GM19467 (cell line): ENCODE results near the gene MRPS31.
A peak's percentile ranks its signal among the peaks of the same experiment; 100 is the strongest.
"Not testable (repeated sequence)": the region's sequence is repeated elsewhere in the genome, so short reads cannot be mapped to it uniquely, and the experiment has no call there.

Source experiments
- ATAC-seq: cut with Tn5 transposase; IDR thresholded peaks from one replicate; pipeline ENCODE4 v1.9.1; 2021; ENCODE audit warnings: mild to moderate bottlenecking, moderate library complexity; ENCODE audit not compliant: unreplicated experiment

MRPS31 gene

DNA sequence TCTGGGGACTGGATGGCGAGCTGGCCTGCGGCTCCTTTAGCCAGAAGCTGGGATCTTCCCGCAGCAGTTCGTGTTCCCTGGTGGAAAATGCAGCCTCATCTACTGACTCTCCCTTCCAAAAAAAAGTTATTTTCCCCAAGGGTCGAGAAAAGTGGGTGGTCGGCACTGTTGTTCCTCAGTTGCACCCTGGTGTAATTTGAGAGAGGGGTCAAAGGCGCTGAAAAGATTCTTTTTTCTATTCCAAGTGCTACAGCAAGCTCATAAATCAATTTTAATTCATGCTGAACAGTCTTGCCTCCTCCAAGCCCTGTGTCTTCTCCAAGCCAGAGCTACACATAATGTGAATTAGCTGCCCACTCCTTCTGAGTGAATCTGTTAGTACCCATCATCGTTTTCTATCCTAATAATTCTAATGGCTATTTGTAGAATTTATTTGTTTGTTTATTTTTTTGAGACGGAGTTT lies 19.2 kb upstream of the MRPS31 start:
- no peak for ATAC-seq

DNA sequence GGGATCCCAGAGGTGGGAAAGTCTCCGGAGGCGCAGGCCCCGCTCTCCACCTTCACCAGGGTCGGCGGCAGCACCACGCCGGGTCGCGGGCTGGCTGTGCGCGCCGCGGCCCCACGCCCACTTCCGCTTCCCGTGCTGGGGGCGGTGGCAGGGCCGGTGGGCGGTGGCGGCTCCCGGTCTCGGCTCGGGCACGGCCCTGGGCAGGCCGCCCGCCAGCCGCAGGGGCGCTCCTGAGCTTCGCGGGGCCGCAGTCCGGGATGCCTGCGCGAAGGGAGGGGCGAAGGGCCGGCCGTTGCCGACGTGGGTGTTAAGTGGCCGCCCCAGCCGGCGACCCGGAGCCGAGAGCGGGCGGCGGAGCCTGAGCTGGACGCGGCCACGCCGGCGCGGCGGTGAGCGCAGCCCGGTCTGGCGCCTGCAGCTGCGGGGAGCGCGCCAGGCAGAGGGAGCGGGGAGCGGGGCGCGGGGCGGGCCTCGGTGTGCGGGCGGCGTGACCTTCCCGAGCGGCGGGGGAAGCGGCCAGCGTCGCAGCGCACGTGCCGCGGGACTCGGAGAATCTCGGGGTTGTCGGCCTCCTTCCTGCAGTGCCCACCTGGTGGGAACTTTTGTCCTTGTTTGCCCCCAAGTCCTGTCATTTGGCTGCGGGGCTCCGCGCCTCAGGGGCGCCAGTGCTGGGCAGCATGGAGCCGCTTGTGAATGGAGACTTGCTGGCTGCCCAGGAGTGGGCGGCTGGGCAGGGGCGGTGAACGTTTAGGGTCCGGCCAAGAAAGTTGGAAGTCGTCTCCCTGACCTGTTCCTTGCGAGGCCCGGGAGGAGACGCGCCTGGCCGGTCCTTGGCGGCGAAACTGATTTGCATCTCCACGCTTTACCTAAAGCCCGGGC lies 18.5 kb upstream of the MRPS31 start, which contains the start of gene SLC25A15:
TSS of gene SLC25A15 (plus strand) at position 337 of the 879 bp plus-strand sequence. CDS start 3,616 bp downstream, outside the sequence.
- ATAC-seq, result peak; percentile 82

DNA sequence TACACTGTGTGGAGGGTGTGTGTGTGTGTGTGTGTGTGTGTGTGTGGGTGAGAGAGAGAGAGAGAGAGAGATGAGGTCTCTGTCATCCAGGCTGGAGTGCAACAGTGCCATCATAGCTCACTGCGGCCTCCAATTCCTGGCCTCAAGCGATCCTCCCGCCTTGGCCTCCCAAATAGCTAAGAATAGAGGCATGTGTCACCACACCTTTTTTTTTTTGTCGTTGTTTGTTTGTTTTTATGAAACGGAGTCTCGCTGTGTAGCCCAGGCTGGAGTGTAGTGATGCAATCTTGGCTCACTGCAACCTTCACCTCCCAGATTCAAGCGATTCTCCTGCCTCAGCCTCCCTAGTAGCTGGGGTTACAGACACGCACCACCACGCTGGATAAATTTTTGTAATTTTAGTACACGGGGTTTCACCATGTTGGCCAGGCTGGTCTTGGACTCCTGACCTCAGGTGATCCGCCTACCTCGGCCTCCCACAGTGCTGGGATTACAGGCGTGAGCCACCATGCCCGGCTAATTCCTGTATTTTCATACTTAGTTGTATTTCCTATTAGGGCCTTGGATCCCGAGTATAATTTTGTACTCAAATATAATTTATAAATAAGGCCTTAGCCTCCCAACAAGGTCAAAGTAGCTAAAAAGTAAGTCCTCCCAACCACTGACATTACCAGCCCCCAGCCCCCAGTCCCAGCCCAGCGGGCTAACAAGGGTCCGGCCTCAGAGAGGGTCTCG lies 17.7 kb upstream of the MRPS31 start:
- ATAC-seq, result not testable (repeated sequence)

DNA sequence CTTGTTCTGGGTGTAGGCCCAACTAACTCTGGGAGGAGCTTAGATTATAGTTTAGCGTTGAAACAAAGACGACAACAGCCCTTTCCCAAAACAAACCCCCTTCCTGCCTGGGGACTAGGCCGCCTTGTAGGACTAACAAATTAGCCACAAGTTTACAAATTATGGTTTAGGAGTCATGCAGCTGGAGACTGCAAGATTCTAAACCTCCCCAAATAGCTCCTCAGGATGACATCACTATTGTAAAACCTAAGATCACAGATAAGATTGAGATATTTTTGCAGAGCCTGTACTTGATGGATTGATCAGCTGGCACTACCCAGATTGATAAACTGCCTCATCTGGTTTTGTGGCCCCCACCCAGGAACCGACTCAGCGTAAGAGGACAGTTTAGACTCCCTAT lies 16.1 kb upstream of the MRPS31 start:
- no peak for ATAC-seq

DNA sequence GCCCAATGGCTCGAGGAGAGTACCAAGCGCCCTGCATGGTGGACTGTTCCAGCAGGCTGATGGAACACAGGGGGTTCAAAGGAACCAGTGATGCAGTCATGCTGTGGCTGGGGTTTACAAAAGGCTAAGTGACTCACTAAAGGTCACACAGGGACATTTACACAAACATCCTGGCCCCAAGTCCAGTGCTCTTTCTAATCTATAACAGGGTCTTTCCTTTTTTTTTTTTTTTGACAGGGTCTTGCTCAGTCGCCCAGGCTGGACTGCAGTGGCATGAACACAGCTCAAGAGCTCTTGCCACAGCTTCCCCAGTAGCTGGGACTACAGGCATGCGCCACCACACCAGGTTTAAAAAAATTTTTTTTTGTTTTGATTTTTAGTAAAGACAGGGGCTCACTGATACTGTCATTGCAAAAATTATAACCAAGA lies 15.6 kb upstream of the MRPS31 start:
- no peak for ATAC-seq

DNA sequence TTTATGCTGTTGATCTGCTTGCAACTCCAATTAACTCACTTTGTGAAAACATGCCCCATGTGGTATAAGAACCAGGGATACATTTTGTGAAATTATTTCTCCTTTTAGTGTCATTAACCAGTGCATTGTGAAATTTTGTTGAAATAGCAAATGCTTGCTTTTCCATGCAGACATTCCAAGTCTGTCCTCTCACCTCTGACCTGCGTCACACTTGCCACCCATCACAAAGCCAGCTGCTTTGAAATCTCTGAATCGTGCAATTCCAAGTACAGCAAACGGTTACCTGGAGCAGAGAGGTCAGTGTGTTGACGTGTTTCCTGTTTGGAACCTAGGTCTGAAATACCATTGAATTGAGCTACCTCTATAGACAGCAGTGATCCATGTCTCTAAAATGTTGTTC lies 13.6 kb upstream of the MRPS31 start:
- ATAC-seq, result no peak

DNA sequence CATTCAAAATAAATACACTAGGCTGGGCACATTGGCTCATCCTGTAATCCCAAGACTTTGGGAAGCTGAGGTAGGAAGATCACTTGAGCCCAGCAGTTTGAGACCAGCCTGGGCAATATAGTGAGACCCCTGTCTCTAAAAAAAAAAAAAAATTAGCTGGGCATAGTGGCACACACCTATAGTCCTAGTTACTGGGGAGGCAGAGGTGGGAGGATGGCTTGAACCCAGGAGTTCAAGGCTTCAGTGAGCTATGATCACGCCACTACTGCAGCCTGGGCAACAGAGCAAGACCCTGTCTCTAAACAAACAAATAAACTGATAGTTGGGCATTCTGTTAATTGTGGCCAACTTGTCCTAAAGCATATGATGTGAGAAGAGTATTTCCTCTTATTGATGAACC lies 12.0 kb upstream of the MRPS31 start:
- ATAC-seq, result not testable (repeated sequence)

DNA sequence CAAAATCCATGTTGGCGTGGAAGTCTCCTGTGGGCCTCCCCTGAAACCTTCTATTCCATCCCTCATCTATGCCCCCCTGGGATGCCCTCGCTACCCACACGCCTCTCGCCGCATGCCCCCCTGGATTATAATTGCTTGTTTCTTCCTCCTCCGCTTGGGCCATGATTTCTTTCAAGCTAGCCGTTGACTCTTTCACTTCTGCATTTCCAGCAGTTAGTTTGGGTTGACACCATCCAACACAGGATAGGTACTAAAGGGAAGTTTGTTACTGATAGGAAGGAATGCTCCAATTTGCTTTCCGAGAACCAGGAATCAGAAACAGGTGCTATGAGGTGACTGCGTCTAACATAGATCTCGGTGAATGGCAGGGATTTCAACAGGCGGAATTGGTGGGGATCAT lies 10.7 kb upstream of the MRPS31 start:
- ATAC-seq, result no peak

DNA sequence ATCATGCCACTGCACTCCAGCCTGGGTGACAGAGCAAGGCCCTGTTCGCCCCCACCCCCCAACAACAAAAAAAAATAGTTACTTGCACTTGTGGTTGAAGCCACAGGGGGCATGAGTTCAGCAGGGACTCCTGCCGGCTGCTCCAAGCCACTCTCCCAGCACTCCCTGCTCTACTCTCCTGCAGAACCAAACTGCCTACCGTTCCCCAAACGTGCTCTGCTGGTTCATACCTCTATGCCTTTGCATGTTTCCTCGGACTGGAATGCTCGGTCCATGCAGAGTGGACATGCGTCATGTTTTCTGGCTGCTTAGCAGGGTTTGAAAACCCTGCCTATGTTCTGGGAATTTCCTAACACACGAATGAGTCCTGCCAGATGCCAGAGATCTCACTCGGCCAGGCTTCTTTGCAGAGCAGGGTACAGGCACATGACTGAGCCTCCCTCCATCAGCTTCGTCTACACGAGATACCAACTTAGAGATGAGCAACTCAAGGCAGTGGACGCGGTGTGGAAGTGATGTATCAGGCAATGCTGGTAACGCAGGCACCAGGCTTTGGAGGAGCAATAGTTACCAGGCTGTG lies 9.9 kb upstream of the MRPS31 start:
- ATAC-seq, result no peak

DNA sequence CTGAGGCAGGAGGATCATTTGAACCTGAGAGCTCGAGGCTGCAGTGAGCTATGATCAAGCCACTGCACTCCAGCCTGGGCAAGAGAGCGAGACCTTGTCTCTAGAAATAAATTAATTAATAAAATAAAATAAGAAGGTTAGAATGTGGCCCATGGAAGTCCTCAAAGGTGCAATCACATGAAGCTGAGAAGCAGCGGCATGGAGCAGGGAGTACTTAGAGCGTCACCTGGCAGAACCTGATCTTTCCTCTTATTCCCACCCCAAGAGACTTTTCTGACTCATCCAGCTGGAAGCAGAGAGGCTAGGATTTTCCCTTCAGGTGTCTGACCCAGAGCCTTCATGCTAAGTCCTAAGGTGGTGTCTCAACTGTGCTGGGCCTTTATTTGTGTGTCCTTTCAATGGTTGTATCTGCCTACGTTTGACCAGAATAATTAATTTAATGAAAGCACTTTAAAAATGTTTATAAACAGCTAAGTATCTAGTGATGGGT lies 8.9 kb upstream of the MRPS31 start:
- no peak for ATAC-seq

DNA sequence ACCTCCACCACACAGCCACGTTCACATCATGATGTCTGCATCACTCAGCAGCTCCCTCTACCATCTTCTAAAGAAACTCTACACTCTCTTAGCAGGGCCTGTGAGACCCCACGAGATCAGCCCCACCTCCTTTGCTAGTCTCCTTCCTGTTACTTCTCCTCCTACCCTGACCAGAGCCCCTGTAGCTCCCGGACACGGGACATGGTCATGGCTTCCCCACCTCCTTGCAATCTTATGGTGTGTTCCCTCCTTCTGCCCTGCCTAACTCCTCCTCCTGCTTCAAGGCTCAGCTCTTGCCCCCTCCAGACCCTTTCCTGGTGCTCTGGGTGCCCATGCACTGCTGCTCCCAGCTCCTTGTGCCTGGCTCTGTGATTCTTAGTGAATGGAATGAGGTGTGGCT lies 8.1 kb upstream of the MRPS31 start:
- no peak for ATAC-seq

DNA sequence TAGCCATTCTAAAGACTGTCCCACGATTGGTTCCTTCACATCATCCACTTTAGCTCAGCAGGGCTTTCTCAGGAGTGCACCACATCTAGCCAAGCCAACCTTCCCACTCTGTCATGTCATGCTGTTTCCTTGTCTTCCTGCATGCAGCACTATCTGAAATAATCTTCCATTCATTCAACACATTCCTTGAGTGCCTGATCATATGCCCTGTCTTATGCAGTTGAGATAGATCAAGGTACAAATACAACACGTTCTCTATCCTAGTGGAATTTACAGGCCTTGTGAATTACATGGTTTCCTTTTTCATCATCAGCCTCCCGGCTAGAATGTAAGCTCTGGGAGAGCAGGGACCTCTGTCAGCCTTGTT lies 6.8 kb upstream of the MRPS31 start:
- ATAC-seq, result peak; percentile 2

DNA sequence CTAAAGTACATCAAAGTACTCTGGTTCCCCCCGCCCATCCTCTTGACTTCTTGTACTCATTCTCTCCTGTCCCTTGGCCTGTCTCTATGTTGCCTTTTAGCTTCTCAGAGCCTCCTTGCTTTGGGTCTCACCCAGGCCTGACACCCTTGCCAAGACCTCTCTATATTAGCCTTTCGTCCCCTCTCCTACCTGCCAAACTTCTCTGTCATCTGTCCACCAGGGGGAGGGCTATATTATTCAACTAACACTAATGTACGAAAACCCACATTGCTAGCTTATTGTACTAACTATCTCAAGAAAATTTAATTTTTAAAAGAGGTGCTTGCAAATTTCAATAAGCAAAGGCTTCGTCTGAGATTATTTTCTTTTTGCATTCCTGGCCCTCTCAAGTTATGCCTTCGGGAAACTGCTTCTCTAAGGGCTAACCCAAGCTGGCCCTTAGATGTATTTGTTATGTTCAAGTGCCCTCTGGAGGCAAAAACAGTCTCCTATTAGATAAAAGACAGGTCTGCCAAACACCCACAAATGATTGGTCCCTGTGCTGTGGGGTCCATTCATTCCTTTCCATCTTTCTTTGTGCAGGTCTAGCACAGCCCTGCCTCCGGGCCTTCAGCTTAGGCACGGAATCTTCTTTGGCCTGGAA lies 6.3 kb upstream of the MRPS31 start:
- peak; percentile 69 for ATAC-seq

DNA sequence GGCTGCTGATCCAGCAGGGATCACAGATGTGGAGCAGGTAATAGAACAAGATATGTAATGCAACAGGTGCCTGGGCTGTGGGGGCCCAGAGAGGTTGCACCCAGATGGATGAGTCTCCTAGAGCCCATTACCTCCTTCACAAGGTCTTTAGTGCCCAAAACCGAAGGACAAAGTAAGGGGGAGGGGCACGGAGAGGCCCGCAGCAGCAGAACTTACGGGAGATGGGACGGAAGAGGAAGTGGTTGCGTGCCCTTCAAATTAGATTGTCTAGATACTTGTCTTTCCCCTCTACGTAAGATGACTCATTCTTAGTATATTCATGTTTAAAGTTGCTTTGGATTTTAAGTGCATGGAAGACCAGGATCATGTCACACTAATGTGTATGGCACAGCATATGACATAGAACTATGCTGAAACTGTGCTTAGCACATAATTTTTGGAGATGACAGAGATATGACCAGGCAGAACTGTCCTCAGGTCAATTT lies 5.7 kb upstream of the MRPS31 start:
- peak; percentile 33 for ATAC-seq

DNA sequence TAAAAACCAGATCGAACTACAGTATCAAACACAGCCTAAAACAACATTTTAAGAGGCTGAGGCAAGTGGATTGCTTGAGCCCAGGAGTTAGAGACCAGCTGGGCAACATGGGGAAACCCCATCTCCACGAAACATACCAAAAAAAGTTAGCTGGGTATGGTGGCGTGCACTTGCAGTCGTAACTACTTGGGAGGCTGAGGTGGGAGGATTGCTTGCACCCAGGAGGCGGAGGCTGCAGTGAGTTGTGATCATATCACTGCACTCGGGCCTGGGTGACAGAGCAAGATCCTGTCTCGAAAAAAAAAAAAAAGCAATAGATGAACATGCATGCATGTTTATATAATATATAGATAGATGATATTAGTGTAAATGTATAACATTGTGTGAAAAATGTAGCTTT lies 5.2 kb upstream of the MRPS31 start:
- no peak for ATAC-seq

DNA sequence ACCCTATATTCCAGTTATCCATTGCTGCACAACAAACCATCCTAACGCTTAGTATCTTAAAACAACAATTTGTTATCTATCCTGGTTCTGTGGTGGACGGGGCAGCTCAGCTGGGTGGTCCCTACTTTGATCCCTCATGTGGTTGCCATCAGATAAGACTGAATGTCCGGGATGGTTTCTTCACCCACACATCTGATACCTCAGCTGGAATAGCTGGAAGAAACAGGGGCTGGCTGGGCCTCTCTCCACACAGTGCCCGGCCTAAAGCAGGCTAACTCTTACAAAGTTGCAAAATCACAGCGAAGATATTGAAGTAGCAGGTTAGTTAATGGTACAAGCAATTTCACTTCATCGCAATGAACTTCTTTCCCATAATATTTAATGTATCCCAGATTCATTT lies 3.7 kb upstream of the MRPS31 start:
- ATAC-seq, result no peak

DNA sequence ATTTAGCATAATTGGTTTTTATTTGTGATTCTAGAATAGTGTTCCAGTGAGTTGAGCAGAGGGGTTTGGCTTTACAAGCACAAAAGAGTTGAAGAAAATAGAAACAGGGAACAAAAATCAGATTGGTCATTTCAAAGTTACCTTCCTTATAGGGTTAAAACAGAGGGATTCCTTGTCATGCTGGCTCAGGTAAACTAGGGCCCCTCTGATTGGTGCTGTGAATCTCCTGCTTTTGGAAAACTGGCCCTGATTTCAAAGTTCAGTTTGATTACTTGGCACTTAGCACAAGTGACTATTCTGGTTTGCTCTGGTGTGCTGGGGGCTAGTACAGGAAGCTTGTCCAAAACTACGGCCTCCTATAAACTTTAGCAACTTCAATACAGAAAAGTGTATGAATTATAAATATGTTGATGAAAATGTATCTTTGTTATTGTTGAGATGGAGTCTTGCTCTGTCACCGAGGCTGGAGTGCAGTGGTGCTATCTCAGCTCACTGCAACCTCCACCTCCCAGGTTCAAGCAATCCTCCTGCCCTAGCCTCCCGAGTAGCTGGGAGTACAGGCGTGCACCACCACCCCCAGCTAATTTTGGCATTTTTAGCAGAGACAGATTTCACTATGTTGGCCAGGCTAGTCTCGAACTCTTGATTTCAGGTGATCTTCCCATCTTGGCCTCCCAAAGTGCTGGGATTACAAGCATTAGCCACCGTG lies 1.9 kb upstream of the MRPS31 start:
- no peak for ATAC-seq

DNA sequence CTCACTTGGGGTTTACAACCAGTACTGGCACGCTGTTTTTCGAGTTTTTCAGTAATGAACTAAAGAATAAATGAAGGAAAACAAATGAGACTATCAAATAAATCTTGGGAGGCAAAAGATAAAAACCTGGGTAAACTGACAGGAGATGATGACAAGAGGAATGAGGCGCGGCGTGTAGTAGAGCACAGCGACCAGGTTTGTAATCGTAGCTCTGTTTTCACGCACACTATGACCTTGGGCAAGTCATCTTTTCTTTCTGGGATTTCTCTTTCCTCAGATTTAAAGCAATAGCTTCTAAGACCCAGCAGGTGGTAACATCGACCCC lies 419 bp downstream of the MRPS31 start:
- no peak for ATAC-seq

DNA sequence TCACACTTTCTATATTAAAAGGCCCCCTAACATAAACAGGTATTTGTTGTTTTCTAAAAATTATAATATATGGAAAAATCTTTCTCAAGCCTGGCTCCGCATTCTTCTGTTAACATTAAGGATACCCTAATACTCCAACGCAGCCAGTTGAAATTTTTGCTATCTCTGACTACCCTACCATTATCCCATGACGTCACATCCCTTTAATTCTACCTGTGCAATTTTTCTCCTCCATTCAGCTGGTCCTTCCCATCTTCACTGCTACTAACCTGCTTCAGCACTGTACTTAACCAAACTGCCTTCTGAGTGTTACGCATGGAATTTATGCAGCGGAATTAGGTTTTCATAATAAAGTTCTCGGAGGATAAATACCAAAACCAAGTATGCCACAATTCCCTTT lies 1.0 kb downstream of the MRPS31 start:
- ATAC-seq, result no peak

DNA sequence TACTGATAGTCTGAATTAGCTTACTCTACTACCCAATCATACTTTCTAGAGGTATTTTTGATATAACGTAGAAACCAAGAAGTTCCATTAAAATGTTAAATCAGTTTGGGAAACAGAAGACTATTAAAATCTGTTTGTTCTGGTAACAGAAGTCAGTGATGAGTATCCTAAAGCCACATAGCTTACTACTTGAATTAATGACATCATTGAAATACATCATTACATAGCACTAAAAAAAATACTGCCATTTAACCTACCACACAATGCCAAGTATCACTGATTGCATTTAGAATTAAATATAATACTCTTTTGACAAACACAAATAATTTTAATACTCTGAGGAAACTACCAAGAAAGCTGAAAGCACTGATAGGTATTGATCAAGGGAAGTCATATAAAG lies 5.4 kb downstream of the MRPS31 start:
- no peak for ATAC-seq
